Natural killer cell (primary cell): ENCODE results near the gene MYCL. TPM values are rescaled to one million over a fixed set of nuclear protein-coding genes. Genes with fewer than 3 reads are reported as not detected.

ENCODE experiments used
- ATAC-seq, 3 donors: fragments of 150-1000 bp in 2 of 3; fragments of 200-7000 bp in 1 of 3; cut with Tn5 transposase; 1 replicate in 1 of 3; 2 replicates in 2 of 3; pipeline ENCODE4 v1.10.0; 2021; ENCODE audit warnings: mild to moderate bottlenecking in 2 of 3, moderate library complexity in 2 of 3
- DNase-seq, 2 donors: peaks; one replicate each; pipeline versions ENCODE4 v3.0.0 to v3.0.0-alpha.2; 2013 to 2021; ENCODE audit warnings: mixed read lengths in 1 of 2
- H3K27ac ChIP-seq: one replicate; pipeline ENCODE4 v1.5.1; 2013; ENCODE audit warnings: mild to moderate bottlenecking, low read length
- H3K27me3 ChIP-seq: one replicate; pipeline ENCODE4 v1.6.1; 2013; ENCODE audit warnings: low read length; ENCODE audit not compliant: control insufficient read depth, insufficient read depth
- H3K36me3 ChIP-seq: one replicate; pipeline ENCODE4 v1.6.1; 2013; ENCODE audit warnings: low read length; ENCODE audit not compliant: control insufficient read depth, insufficient read depth
- H3K4me1 ChIP-seq: one replicate; pipeline ENCODE4 v1.6.1; 2013; ENCODE audit warnings: low read length; ENCODE audit not compliant: control insufficient read depth, insufficient read depth
- H3K4me3 ChIP-seq: one replicate; pipeline ENCODE4 v1.5.1; 2013; ENCODE audit warnings: low read length
- H3K9me3 ChIP-seq: one replicate; pipeline ENCODE4 v1.6.1; 2013; ENCODE audit warnings: low read length; ENCODE audit not compliant: control insufficient read depth, insufficient read depth
- H3K27ac Mint-ChIP-seq, 2 donors: one replicate each; pipeline ENCODE4 v1.8.0; 2022; ENCODE audit warnings: mild to moderate bottlenecking in 2 of 2, mixed read lengths in 2 of 2, moderate library complexity in 1 of 2
- H3K27me3 Mint-ChIP-seq, 2 donors: one replicate each; pipeline ENCODE4 v1.8.0; 2022; ENCODE audit warnings: low read depth in 2 of 2, mixed read lengths in 2 of 2
- H3K36me3 Mint-ChIP-seq: one replicate; pipeline ENCODE4 v1.8.0; 2022; ENCODE audit warnings: mixed read lengths
- H3K4me1 Mint-ChIP-seq, 2 donors: one replicate each; pipeline ENCODE4 v1.8.0; 2022; ENCODE audit warnings: mixed read lengths in 2 of 2
- H3K4me3 Mint-ChIP-seq: one replicate; pipeline ENCODE4 v1.8.0; 2022; ENCODE audit warnings: mild to moderate bottlenecking, moderate library complexity, mixed read lengths
- H3K9me3 Mint-ChIP-seq, 2 donors: one replicate each; pipeline ENCODE4 v1.8.0; 2022; ENCODE audit warnings: mixed read lengths in 2 of 2
- CTCF ChIP-seq: fragments of 200-600 bp; IDR thresholded peaks from one replicate; pipeline ENCODE4 v1.8.0; 2022; ENCODE audit warnings: antibody characterized with exemption
- WGBS: methylation state at CpG from one replicate; pipeline ENCODE4 v1.1.7; 2013; ENCODE audit warnings: missing lambda C conversion rate; ENCODE audit not compliant: insufficient coverage; 5-methylcytosine and 5-hydroxymethylcytosine counted together
- intact Hi-C: fragments of 100-400 bp; cut with micrococcal nuclease; formaldehyde crosslinking; loops from one replicate; pipeline ENCODE4 v1.14.2; 2022
- total RNA-seq, 4 donors: library from RNA; stranded (reverse); fragments of 120-200 nt in 1 of 4; gene quantifications; one replicate each; pipeline versions ENCODE4 v1.2.3 to v1.2.4, GENCODE V29; 2013 to 2022

The MYCL gene
- total RNA-seq, 3 donors from 2014 or later (not counting 1 experiment from before 2014, with no cell fraction given): 0.70 to 1.9 (median 0.92) TPM

GRCh38 chr1:39927538-39927937 lies 25.8 kb upstream of the MYCL start:
- Mint-ChIP-seq H3K27ac (no peak overlapping the region), H3K9me3 (no peaks in the 10 kb centered on the region), H3K4me1 (peaks cover 0 to 9% of the 10 kb centered on the region in 2 donors), H3K36me3 (no peaks in the 10 kb centered on the region), H3K4me3 (no peak overlapping the region), H3K27me3 (peaks cover 0 to 5% of the 10 kb centered on the region in 2 donors)
- H3K27me3 ChIP-seq: no peaks in the 10 kb centered on the region
- ATAC-seq (no peak), DNase-seq (no peak)
- no peak overlapping the region for H3K4me3 ChIP-seq
- H3K36me3 ChIP-seq: no peaks in the 10 kb centered on the region
- H3K27ac ChIP-seq: no peak overlapping the region
- intact Hi-C loops: no loop called here
- peaks cover 5% of the 10 kb centered on the region for H3K4me1 ChIP-seq
- WGBS: 89% methylated on average over 3 of the region's 3 CpGs
- no peaks in the 10 kb centered on the region for H3K9me3 ChIP-seq
- no peak for TF ChIP-seq CTCF

- no peaks in the 10 kb centered on the region for H3K27me3 ChIP-seq
- Mint-ChIP-seq H3K27ac (no peak overlapping the region), H3K36me3 (no peaks in the 10 kb centered on the region), H3K27me3 (peaks cover 0 to 7% of the 10 kb centered on the region in 2 donors), H3K4me1 (peaks cover 0 to 9% of the 10 kb centered on the region in 2 donors), H3K9me3 (no peaks in the 10 kb centered on the region), H3K4me3 (no peak overlapping the region)
- no peaks in the 10 kb centered on the region for H3K36me3 ChIP-seq
- intact Hi-C loops: no loop called here
- WGBS: 74% methylated on average over 5 of the region's 6 CpGs
- no peak for TF ChIP-seq CTCF
- no peak for ATAC-seq
- H3K9me3 ChIP-seq: no peaks in the 10 kb centered on the region
- H3K27ac ChIP-seq: no peak overlapping the region
- peaks cover 5% of the 10 kb centered on the region for H3K4me1 ChIP-seq
- H3K4me3 ChIP-seq: no peak overlapping the region
- DNase-seq: no peak
These were observed 25.1 kb upstream of the MYCL start for GRCh38 chr1:39926820-39927219.

GRCh38 chr1:39926343-39926793 lies 24.7 kb upstream of the MYCL start:
- Mint-ChIP-seq H3K4me1 (peaks cover 0 to 9% of the 10 kb centered on the region in 2 donors), H3K27ac (no peak overlapping the region), H3K4me3 (no peak overlapping the region), H3K9me3 (no peaks in the 10 kb centered on the region), H3K36me3 (no peaks in the 10 kb centered on the region), H3K27me3 (peaks cover 0 to 7% of the 10 kb centered on the region in 2 donors)
- no peaks in the 10 kb centered on the region for H3K9me3 ChIP-seq
- H3K27ac ChIP-seq: no peak overlapping the region
- H3K4me3 ChIP-seq: no peak overlapping the region
- TF ChIP-seq CTCF: no peak
- WGBS: 58% methylated on average over 6 of the region's 6 CpGs
- ATAC-seq (no peak), DNase-seq (no peak)
- intact Hi-C loops: no loop called here
- H3K4me1 ChIP-seq: peaks cover 5% of the 10 kb centered on the region
- H3K27me3 ChIP-seq: no peaks in the 10 kb centered on the region
- no peaks in the 10 kb centered on the region for H3K36me3 ChIP-seq

- H3K36me3 Mint-ChIP-seq: no peaks in the 10 kb centered on the region
- H3K27ac Mint-ChIP-seq: no peak overlapping the region
- ATAC-seq: no peak
- no peak overlapping the region for H3K4me3 Mint-ChIP-seq
- peaks cover 5% of the 10 kb centered on the region for H3K4me1 ChIP-seq
- no peaks in the 10 kb centered on the region for H3K36me3 ChIP-seq
- no peaks in the 10 kb centered on the region for H3K9me3 Mint-ChIP-seq
- H3K4me3 ChIP-seq: no peak overlapping the region
- peaks cover 0 to 7% of the 10 kb centered on the region in 2 donors for H3K27me3 Mint-ChIP-seq
- no peak for TF ChIP-seq CTCF
- no peaks in the 10 kb centered on the region for H3K27me3 ChIP-seq
- H3K4me1 Mint-ChIP-seq: peaks cover 0 to 9% of the 10 kb centered on the region in 2 donors
- intact Hi-C loops: no loop called here
- no peaks in the 10 kb centered on the region for H3K9me3 ChIP-seq
- DNase-seq: no peak
- no peak overlapping the region for H3K27ac ChIP-seq
- 85% methylated on average over 2 of the region's 2 CpGs for WGBS
These were observed 24.1 kb upstream of the MYCL start for GRCh38 chr1:39925721-39926342.
